HepG2 (cell line): Measurements from ENCODE around the gene ALB. TPM values are rescaled to one million over a fixed set of nuclear protein-coding genes. Genes with fewer than 3 reads are reported as not detected.

Source experiments
- ATF6 ChIP-seq: sonication (generic); formaldehyde crosslinking; conservative IDR thresholded peaks from 2 replicates; pipeline ENCODE4 v1.4.0; 2020; ENCODE audit warnings: missing genetic modification reagents
- BHLHE40 ChIP-seq: IDR thresholded peaks from 2 replicates; pipeline ENCODE4 v1.6.1; 2011; ENCODE audit warnings: low read length, improper control_type of control experiment
- BORCS8-MEF2B ChIP-seq: sonication (generic); formaldehyde crosslinking; IDR thresholded peaks from 2 replicates; pipeline ENCODE4 v1.8.0; 2022; ENCODE audit warnings: mild to moderate bottlenecking, missing genetic modification reagents
- CEBPZ ChIP-seq: IDR thresholded peaks from 2 replicates; pipeline ENCODE4 v1.6.1; 2012; ENCODE audit warnings: low read length, improper control_type of control experiment
- HIVEP1 ChIP-seq: sonication (generic); formaldehyde crosslinking; IDR thresholded peaks from 2 replicates; pipeline ENCODE4 v1.4.0; 2020; ENCODE audit warnings: mild to moderate bottlenecking, missing genetic modification reagents
- JUN ChIP-seq: sonication (generic); formaldehyde crosslinking; IDR thresholded peaks from 2 replicates; pipeline ENCODE4 v1.4.0; 2020; ENCODE audit warnings: mild to moderate bottlenecking, missing genetic modification reagents
- LRRFIP1 ChIP-seq: sonication (generic); formaldehyde crosslinking; conservative IDR thresholded peaks from 2 replicates; pipeline ENCODE4 v1.4.0; 2020; ENCODE audit warnings: missing genetic modification reagents
- NKX3-1 ChIP-seq: sonication (generic); formaldehyde crosslinking; IDR thresholded peaks from 2 replicates; pipeline ENCODE4 v1.5.0; 2020; ENCODE audit warnings: missing genetic modification reagents
- POLR2A ChIP-seq, 2 experiments: IDR thresholded peaks; 2 replicates each; pipeline ENCODE4 v1.6.1; 2011; ENCODE audit warnings: low read depth in 2 of 2, low read length in 2 of 2, mild to moderate bottlenecking in 1 of 2, moderate library complexity in 1 of 2; ENCODE audit not compliant: insufficient read depth in 1 of 2
- POLR2AphosphoS5 ChIP-seq: IDR thresholded peaks from 2 replicates; pipeline ENCODE4 v1.6.1; 2012; ENCODE audit warnings: low read depth, low read length
- SRY ChIP-seq: sonication (generic); formaldehyde crosslinking; IDR thresholded peaks from 2 replicates; pipeline ENCODE4 v1.8.0; 2022; ENCODE audit warnings: mild to moderate bottlenecking, missing genetic modification reagents
- TERF1 ChIP-seq: sonication (generic); formaldehyde crosslinking; IDR thresholded peaks from 2 replicates; pipeline ENCODE4 v1.8.0; 2022; ENCODE audit warnings: mild to moderate bottlenecking, missing genetic modification reagents, moderate library complexity
- ZFP82 ChIP-seq: sonication (generic); formaldehyde crosslinking; IDR thresholded peaks from 2 replicates; pipeline ENCODE4 v1.5.1; 2020; ENCODE audit warnings: mild to moderate bottlenecking, missing genetic modification reagents, borderline replicate concordance
- ZFX ChIP-seq: sonication (generic); formaldehyde crosslinking; IDR thresholded peaks from 2 replicates; pipeline ENCODE4 v1.4.0; 2020; ENCODE audit warnings: mild to moderate bottlenecking, low read depth, missing genetic modification reagents, moderate library complexity
- ZFY ChIP-seq: sonication (generic); formaldehyde crosslinking; IDR thresholded peaks from 2 replicates; pipeline ENCODE4 v1.4.0; 2020; ENCODE audit warnings: missing genetic modification reagents
- ZHX1 ChIP-seq: sonication (generic); formaldehyde crosslinking; IDR thresholded peaks from 2 replicates; pipeline ENCODE4 v1.8.1; 2022; ENCODE audit warnings: low read depth, mild to moderate bottlenecking, missing genetic modification reagents
- ZNF550 ChIP-seq: sonication (generic); formaldehyde crosslinking; IDR thresholded peaks from 2 replicates; pipeline ENCODE4 v1.4.0; 2020; ENCODE audit warnings: mild to moderate bottlenecking, missing genetic modification reagents, borderline replicate concordance
- ZNF567 ChIP-seq: sonication (generic); formaldehyde crosslinking; IDR thresholded peaks from 2 replicates; pipeline ENCODE4 v1.8.1; 2023; ENCODE audit warnings: mild to moderate bottlenecking, missing genetic modification reagents, borderline replicate concordance
- ZNF580 ChIP-seq: IDR thresholded peaks from 2 replicates; pipeline ENCODE4 v1.6.1; 2016; ENCODE audit warnings: low read depth, borderline replicate concordance
- polyA plus RNA-seq, 8 experiments: library from polyadenylated mRNA; depleted of rRNA in 3 of 8; stranded (reverse) in 7 of 8; unstranded in 1 of 8; fragments of >200 nt; fragmentation: Illumina TruSeq in 4 of 8; extraction: Trizol in 4 of 8; gene quantifications; 2 replicates each; pipeline versions ENCODE4 v1.2.1 to v1.2.3, GENCODE V29; 2011 to 2016; ENCODE audit warnings: low read depth in 4 of 8, missing spikeins in 1 of 8, mixed read lengths in 1 of 8; ENCODE audit not compliant: insufficient read depth in 1 of 8
- total RNA-seq, 5 experiments: library from RNA; depleted of rRNA; stranded (reverse); fragments of >200 nt; fragmentation: Illumina TruSeq; extraction: Trizol; gene quantifications; 2 replicates each; pipeline ENCODE4 v1.2.3, GENCODE V29; 2016; ENCODE audit warnings: low read depth in 1 of 5

Gene ALB
- total and polyA plus RNA-seq, 2 of the 13 experiments (the other 11 are each of a cell fraction or from before 2014, with no cell fraction given), result 22,259 to 22,625 TPM

GRCh38 chr4:73414936-73415271 is 10.8 kb downstream of the ALB start (continued):
- TF ChIP-seq BHLHE40, result no peak
- no peak for TF ChIP-seq ZNF580 (CRISPR knock-in tag)
- no peak for TF ChIP-seq BORCS8-MEF2B (CRISPR knock-in tag)
- 0 out of 2 replicates have a peak, but pooled peaks have one; percentile 47 for TF ChIP-seq ATF6 (CRISPR knock-in tag)
- TF ChIP-seq POLR2AphosphoS5, result peak; percentile 75
- TF ChIP-seq POLR2A (IDR thresholded peaks at IDR 0.05; ENCODE audit: insufficient read depth in 1 of 2, low read depth in 2 of 2, low read length in 2 of 2), result peak; percentile 6 to 36; a peak in 2 of 4 replicates
- no peak; the same call in 1 of the 2 replicates for TF ChIP-seq NKX3-1 (CRISPR knock-in tag)
- peak; percentile 57; the same call in 1 of the 2 replicates for TF ChIP-seq ZFP82 (CRISPR knock-in tag)
- TF ChIP-seq ZFX (CRISPR knock-in tag), result no peak
- TF ChIP-seq ZFY (CRISPR knock-in tag), result no peak
- TF ChIP-seq LRRFIP1 (CRISPR knock-in tag), result no peak
- TF ChIP-seq JUN (CRISPR knock-in tag), result no peak
- TF ChIP-seq CEBPZ, result no peak
- TF ChIP-seq ZHX1 (CRISPR knock-in tag), result no peak
- no peak for TF ChIP-seq ZNF550 (CRISPR knock-in tag)
- no peak for TF ChIP-seq ZNF567 (CRISPR knock-in tag)
- TF ChIP-seq TERF1 (CRISPR knock-in tag), result no peak
- TF ChIP-seq SRY (CRISPR knock-in tag), result no peak
- no peak for TF ChIP-seq HIVEP1 (CRISPR knock-in tag)
